Measurements from ENCODE around the gene TSTD1.

GRCh38 chr1:161017756-161018630 is 20.8 kb downstream of the TSTD1 start:
- TF ChIP-seq TAF1 (IDR thresholded peaks at IDR 0.05; ENCODE audit: borderline replicate concordance, low read depth, low read length) = no peak
- no peak for TF ChIP-seq POLR2AphosphoS5 (IDR thresholded peaks at IDR 0.05; ENCODE audit: low read depth, low read length)
- no peak for TF ChIP-seq POLR2A (IDR thresholded peaks at IDR 0.05; ENCODE audit: low read depth, low read length)

Data from GM12892 (cell line).